GM19043 (cell line): ENCODE data around the gene GOLT1B.

ENCODE experiments used
- ATAC-seq: cut with Tn5 transposase; IDR thresholded peaks from one replicate; pipeline ENCODE4 v1.9.1; 2021; ENCODE audit warnings: low read depth; ENCODE audit not compliant: unreplicated experiment

GOLT1B gene

GRCh38 chr12:21561158-21561557, 59.6 kb downstream of the GOLT1B start:
- ATAC-seq: no peak

DNA sequence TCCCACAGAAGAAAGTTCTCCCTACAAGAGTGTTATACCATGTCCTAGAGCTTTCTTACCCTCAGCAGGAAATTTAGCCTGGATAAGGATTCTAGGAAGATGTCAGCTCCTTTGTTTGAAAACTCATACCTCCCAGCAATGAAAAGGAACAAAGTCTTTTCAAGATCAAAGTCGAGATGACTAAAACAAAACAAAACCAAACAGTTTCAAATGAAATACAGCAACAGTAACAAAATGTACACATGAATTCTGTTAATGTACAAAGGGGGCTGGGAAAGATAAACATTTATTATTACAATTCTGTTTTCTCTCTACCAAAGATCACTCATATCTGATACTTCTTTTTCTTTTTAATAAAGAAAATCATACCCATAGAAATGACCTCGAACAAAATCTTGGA, 61.3 kb downstream of the GOLT1B start:
- ATAC-seq: no peak

GRCh38 chr12:21566223-21566906, 64.8 kb downstream of the GOLT1B start:
- no peak for ATAC-seq

DNA sequence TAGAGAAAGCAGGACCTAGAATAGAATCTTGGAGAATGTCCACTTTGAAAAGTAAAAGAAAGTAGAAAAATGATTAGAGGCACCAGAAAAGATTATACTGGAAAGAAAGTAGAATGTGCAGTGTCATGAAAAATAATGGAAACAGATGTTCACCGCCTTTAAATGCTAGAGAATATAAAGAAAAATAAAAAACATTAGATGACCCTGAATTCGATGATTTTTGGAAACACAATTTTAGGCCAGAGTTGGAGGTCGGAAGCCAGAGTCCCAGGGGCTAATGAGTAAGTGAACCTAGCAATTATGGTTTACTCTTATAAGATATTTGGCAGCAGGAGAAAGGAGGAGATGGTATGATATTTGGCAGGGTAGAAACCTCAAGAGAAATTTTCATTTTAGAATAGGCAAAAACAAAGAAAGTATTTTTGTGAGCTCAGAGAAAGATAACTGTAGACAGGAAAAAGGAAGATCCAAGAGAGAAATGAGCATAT, 65.4 kb downstream of the GOLT1B start:
- ATAC-seq: no peak
